ENCODE results near the gene DTX1. TPM values are rescaled to one million over a fixed set of nuclear protein-coding genes. Genes with fewer than 3 reads are reported as not detected.

DTX1 gene
- total RNA-seq, 1 experiment from 2014 or later = 3.0 TPM

GRCh38 chr12:113092607-113093408 is 36.3 kb downstream of the DTX1 start:
- peaks cover 27% of the 10 kb centered on the region for H3K27me3 Mint-ChIP-seq (ENCODE audit: low read depth)
- Histone ChIP-seq H3K9me3 (ENCODE audit: control insufficient read depth, low read depth, low read length) (no peaks in the 10 kb centered on the region), H3K18ac (ENCODE audit: insufficient read length, low read depth, low read length) (no peak overlapping the region), H3K4me2 (ENCODE audit: insufficient read depth, insufficient read length, low read length) (peak overlapping the region; percentile 35), H2BK120ac (ENCODE audit: low read depth, low read length, poor library complexity, severe bottlenecking) (no peak overlapping the region), H2BK5ac (ENCODE audit: insufficient read length, low read length) (no peak overlapping the region), H3K4ac (ENCODE audit: low read depth, low read length) (no peak overlapping the region), H4K8ac (replicated peaks; ENCODE audit: insufficient read length, low read depth, low read length) (no peak overlapping the region), H3K14ac (ENCODE audit: insufficient read depth, low read length) (no peak overlapping the region), H2BK15ac (ENCODE audit: low read depth, low read length) (no peak overlapping the region), H4K91ac (ENCODE audit: insufficient read length, low read depth, low read length) (no peak overlapping the region), H4K5ac (ENCODE audit: insufficient read length, low read depth, low read length) (no peak overlapping the region), H3T11ph (ENCODE audit: low read length) (no peak overlapping the region), H3K23ac (ENCODE audit: insufficient read length, low read depth, low read length) (no peak overlapping the region), H2BK20ac (ENCODE audit: low read depth, low read length, poor library complexity, severe bottlenecking) (no peak overlapping the region), H3K79me2 (ENCODE audit: insufficient read depth, low read length) (no peaks in the 10 kb centered on the region), H3K27me3 (ENCODE audit: insufficient read depth, low read length) (no peaks in the 10 kb centered on the region), H3K23me2 (ENCODE audit: insufficient read length, low read depth, low read length, poor library complexity, severe bottlenecking) (no peaks in the 10 kb centered on the region), H2BK12ac (ENCODE audit: insufficient read length, low read depth, low read length) (no peak overlapping the region), H3K9ac (ENCODE audit: extremely low read depth, insufficient read length, low read length) (no peak overlapping the region), H3K56ac (ENCODE audit: insufficient read length, low read depth, low read length) (no peak overlapping the region), H2AK5ac (ENCODE audit: insufficient read length, low read length) (no peak overlapping the region), H3K79me1 (ENCODE audit: insufficient read depth, low read depth, low read length, poor library complexity, severe bottlenecking) (no peaks in the 10 kb centered on the region), H4K20me1 (ENCODE audit: control insufficient read depth, insufficient read depth, insufficient read length) (no peaks in the 10 kb centered on the region), H2AFZ (ENCODE audit: low read length) (no peak overlapping the region), H3K27ac (ENCODE audit: insufficient read length, low read depth, low read length) (no peak overlapping the region), H3K4me1 (ENCODE audit: insufficient read depth, low read length) (no peaks in the 10 kb centered on the region)
- peak; percentile 92 for DNase-seq
- no peaks in the 10 kb centered on the region; a peak in 1 of 7 replicates for H3K36me3 Mint-ChIP-seq (ENCODE audit: insufficient read depth in 1 of 3, low read depth in 3 of 3)
- TF ChIP-seq CTCF (conservative IDR thresholded peaks at IDR 0.05) = peak; percentile 55
- peaks cover 13 to 18% of the 10 kb centered on the region in 2 experiments for H3K4me1 Mint-ChIP-seq
- H3K27ac Mint-ChIP-seq = peak overlapping the region in 1 of 3 experiments; percentile 52; a peak in 2 of 7 replicates
- WGBS (ENCODE audit: extremely low coverage, insufficient read length, low lambda C conversion rate) = no CpG with 5 or more reads among the region's 31 CpGs
- peak overlapping the region; percentile 61 to 83 for H3K4me3 Mint-ChIP-seq
- H3K9me3 Mint-ChIP-seq = no peaks in the 10 kb centered on the region; a peak in 1 of 5 replicates

All from H9 (cell line).